ENCODE data around the gene AKAP10. TPM values are rescaled to one million over a fixed set of nuclear protein-coding genes. Genes with fewer than 3 reads are reported as not detected.

AKAP10 gene
- total RNA-seq, 1 donor from 2014 or later, result 54.1 TPM

DNA sequence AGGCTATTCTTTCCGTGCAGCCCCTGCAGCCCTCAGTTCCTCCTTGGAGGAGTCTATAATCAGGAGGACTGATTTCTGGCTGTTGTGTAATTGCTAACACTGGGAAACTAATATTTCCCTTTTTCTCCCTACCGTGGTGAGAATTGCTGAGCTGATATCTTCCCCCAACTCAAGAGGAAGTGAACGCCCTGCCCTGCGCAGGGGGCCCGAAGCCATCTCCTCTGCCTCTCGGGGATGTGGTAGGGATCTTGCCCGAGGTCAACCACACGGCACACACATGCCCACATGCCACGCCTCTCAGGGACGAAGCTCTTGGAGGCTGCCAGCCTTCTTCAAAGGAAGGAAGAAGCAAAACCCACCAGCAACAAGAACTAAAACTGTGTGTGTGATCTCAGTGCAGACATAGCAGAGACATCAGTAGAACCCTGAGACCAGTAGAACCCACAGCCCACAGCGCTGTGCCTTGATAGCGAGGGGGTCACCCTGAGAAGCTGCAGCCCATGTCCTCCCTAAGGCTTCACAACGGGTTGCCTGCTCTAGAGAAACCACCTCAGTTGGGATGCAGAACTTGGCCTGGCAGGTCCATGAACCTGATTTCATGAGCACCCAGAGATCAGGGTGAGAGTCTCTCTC is 101.0 kb downstream of the AKAP10 start:
- Histone ChIP-seq H3K4me3 (no peak overlapping the region), H3K4me1 (no peaks in the 10 kb centered on the region), H3K27ac (no peak overlapping the region), H3K9ac (no peak overlapping the region), H3K36me3 (no peaks in the 10 kb centered on the region), H2AFZ (replicated peaks) (no peak overlapping the region), H4K20me1 (ENCODE audit: low read depth) (no peaks in the 10 kb centered on the region), H3K79me2 (ENCODE audit: low read depth) (no peaks in the 10 kb centered on the region), H3K27me3 (no peaks in the 10 kb centered on the region), H3K4me2 (no peak overlapping the region), H3K9me3 (ENCODE audit: low read depth) (no peaks in the 10 kb centered on the region), H3F3A (ENCODE audit: low read depth) (no peaks in the 10 kb centered on the region)
- Mint-ChIP-seq H3K4me1 (no peaks in the 10 kb centered on the region), H3K27me3 (ENCODE audit: insufficient read depth, low read depth) (no peaks in the 10 kb centered on the region), H3K27ac (no peak overlapping the region), H3K9me3 (no peaks in the 10 kb centered on the region), H3K36me3 (no peaks in the 10 kb centered on the region), H3K4me3 (no peak overlapping the region)
- TF ChIP-seq EZH2 (IDR thresholded peaks at IDR 0.05), result no peak
- TF ChIP-seq, protein P1, sequence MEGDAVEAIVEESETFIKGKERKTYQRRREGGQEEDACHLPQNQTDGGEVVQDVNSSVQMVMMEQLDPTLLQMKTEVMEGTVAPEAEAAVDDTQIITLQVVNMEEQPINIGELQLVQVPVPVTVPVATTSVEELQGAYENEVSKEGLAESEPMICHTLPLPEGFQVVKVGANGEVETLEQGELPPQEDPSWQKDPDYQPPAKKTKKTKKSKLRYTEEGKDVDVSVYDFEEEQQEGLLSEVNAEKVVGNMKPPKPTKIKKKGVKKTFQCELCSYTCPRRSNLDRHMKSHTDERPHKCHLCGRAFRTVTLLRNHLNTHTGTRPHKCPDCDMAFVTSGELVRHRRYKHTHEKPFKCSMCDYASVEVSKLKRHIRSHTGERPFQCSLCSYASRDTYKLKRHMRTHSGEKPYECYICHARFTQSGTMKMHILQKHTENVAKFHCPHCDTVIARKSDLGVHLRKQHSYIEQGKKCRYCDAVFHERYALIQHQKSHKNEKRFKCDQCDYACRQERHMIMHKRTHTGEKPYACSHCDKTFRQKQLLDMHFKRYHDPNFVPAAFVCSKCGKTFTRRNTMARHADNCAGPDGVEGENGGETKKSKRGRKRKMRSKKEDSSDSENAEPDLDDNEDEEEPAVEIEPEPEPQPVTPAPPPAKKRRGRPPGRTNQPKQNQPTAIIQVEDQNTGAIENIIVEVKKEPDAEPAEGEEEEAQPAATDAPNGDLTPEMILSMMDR (IDR thresholded peaks at IDR 0.05), result no peak
- no peak for TF ChIP-seq EZH2phosphoT487 (IDR thresholded peaks at IDR 0.05)
- no peak for DNase-seq (ENCODE audit: low spot score)

DNA sequence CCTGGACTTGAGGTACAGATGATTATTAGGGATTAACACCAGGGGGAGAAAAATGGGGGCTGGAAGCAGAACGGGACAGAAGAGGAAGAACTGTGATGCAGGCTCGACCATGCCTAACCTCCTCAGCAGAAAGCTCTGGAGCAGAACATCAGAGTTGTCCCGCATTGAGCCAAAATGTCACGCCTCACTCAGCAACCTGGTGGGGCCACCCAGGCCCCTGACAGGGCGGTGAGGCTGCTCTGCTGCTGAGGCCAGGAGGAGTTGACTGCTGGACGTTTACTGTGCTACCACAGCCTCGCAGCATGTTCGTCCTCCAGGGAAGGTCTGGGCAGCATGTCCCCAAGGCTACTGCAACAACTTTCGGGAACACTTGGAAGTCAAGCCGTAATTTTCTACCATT is 103.4 kb downstream of the AKAP10 start:
- no peak overlapping the region for H3K27ac ChIP-seq
- no peaks in the 10 kb centered on the region for H3K27me3 Mint-ChIP-seq (ENCODE audit: insufficient read depth, low read depth)
- no peak overlapping the region for H3K4me2 ChIP-seq
- H3K36me3 ChIP-seq, result no peaks in the 10 kb centered on the region
- H3K4me3 Mint-ChIP-seq, result peak overlapping the region; percentile 11
- no peaks in the 10 kb centered on the region for H3K4me1 Mint-ChIP-seq
- no peaks in the 10 kb centered on the region for H3K9me3 ChIP-seq (ENCODE audit: low read depth)
- H3K4me1 ChIP-seq, result no peaks in the 10 kb centered on the region
- H3K27ac Mint-ChIP-seq, result no peak overlapping the region
- H3K79me2 ChIP-seq (ENCODE audit: low read depth), result no peaks in the 10 kb centered on the region
- no peaks in the 10 kb centered on the region for H4K20me1 ChIP-seq (ENCODE audit: low read depth)
- TF ChIP-seq EZH2phosphoT487 (IDR thresholded peaks at IDR 0.05) (no peak), EZH2 (IDR thresholded peaks at IDR 0.05) (no peak)
- TF ChIP-seq, protein P1 (IDR thresholded peaks at IDR 0.05), result no peak
- H2AFZ ChIP-seq (replicated peaks), result no peak overlapping the region
- no peak for DNase-seq (ENCODE audit: low spot score)
- no peak overlapping the region for H3K4me3 ChIP-seq
- H3K27me3 ChIP-seq, result peaks cover 2% of the 10 kb centered on the region
- H3K9me3 Mint-ChIP-seq, result no peaks in the 10 kb centered on the region
- H3K9ac ChIP-seq, result no peak overlapping the region
- H3F3A ChIP-seq (ENCODE audit: low read depth), result no peaks in the 10 kb centered on the region
- H3K36me3 Mint-ChIP-seq, result no peaks in the 10 kb centered on the region

DNA sequence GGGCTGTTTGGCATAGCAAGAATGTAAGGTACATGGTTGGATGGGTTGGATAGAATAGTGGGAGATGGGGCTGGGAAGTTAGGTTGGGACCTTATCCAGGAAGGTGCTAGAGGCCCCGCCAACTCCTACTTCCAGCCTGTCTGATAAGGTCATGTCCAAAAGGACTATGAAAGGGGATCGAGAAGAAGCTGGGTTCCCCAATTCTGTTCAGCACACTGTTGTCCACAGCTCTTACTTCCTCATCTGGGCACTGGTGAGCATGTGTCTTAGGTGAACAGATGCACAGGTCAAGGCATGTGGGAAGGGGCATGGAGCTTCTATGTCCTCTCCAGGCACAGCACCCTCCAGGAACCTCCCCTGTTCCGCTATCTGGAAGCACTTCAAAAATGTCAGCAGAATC is 104.3 kb downstream of the AKAP10 start:
- DNase-seq (ENCODE audit: low spot score), result no peak
- Mint-ChIP-seq H3K4me3 (no peak overlapping the region), H3K27ac (no peak overlapping the region), H3K9me3 (peaks cover 2% of the 10 kb centered on the region), H3K36me3 (no peaks in the 10 kb centered on the region), H3K4me1 (peaks cover 2% of the 10 kb centered on the region), H3K27me3 (ENCODE audit: insufficient read depth, low read depth) (peaks cover 3% of the 10 kb centered on the region)
- Histone ChIP-seq H3K4me3 (no peak overlapping the region), H3K36me3 (no peaks in the 10 kb centered on the region), H4K20me1 (ENCODE audit: low read depth) (no peaks in the 10 kb centered on the region), H3K27me3 (peaks cover 11% of the 10 kb centered on the region), H3K9me3 (ENCODE audit: low read depth) (no peaks in the 10 kb centered on the region), H3K79me2 (ENCODE audit: low read depth) (no peaks in the 10 kb centered on the region), H3K9ac (no peak overlapping the region), H3K4me2 (no peak overlapping the region), H3F3A (ENCODE audit: low read depth) (peaks cover 5% of the 10 kb centered on the region), H2AFZ (replicated peaks) (no peak overlapping the region), H3K4me1 (no peaks in the 10 kb centered on the region), H3K27ac (no peak overlapping the region)
- TF ChIP-seq EZH2 (IDR thresholded peaks at IDR 0.05), result no peak
- no peak for TF ChIP-seq EZH2phosphoT487 (IDR thresholded peaks at IDR 0.05)
- TF ChIP-seq, protein P1 (IDR thresholded peaks at IDR 0.05), result no peak

All from neural progenitor cell (in vitro differentiated cells).